ENCODE data around the gene OSBPL2.

The OSBPL2 gene

DNA sequence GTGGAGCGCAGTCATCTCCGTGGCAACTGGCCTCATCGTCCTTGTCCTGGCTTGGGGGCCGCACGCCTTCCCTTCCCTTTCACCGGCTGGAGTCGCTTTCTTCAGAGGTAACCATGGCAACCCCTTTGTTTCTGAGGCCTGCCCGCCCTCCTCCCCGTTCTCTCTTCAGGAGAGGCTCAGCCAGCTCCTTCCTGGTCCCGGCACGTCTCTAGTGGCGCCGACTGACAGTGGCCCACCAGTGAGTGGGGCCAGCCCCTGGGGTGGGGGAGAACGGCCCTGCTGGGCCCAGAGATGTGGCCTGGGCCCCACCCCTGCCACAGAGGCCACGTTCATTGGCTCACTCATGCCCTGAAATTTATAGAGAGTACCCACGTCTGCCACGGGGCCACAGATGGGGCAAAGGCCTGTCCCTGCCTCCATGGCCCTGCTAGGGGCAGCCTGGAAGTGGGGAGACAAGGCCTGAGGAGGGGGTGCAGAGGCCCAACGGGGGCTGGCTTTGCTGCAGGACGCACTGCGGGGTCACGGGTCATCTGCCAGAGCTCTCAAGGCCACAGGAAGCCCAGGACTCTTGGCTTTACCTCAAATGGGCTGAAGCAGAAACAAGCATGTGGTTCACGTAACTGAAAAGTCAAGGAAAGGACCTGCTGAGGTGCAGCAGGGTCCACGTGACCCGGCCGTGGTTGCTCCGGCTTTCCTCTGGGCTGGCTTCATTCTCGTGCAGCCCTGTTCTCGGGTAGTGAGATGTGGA is 1.4 kb upstream of the OSBPL2 start:
- no peak for DNase-seq

DNA sequence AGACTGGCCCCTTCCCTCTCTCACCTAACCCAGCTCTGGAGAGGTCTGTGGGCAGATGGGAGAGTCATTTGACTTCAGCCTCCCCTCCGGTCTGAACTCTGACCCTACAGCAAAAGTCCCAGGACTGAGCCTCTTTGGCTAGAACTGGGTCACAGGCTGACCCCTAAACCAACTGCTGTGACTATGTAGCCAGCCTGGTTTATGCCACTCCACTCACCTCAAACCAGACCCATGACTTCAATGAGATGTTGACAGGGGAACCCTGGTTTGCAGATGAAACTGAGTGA is 864 bp upstream of the OSBPL2 start:
- DNase-seq, result no peak

DNA sequence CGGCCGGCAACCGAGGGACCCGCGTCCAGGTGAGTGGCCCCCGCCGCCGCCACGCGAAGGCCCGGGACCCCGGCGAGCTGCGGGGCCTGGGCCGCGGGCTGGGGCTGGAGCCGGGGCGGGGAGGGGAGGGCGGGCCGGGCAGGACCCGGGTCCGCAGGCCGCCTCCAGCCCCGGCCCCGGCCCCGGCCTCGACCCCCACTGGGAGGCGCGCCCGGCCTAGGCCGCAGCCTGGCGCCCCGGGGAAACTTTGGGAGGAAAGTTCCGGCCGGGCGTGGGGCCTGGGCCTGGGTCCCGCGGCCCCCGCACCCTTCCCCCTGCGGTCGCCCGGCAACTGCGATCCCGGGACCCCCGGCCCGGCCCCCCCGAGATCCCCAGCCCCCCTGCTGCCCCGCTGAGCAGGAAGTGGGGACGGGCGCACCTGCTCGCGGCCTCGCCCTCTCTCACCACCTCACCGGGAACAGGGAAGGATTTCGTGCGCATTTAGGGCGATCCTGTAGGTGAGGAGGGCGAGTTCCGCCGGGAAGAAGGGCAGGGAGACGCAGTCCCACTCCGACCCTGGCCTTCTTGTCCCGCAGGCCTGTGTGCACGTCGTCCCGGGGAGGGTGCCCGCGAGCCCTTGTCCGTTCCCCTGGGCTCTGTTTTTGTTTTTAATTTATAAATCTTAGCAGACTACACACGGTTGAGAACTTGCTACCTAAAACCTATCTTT is 402 bp downstream of the OSBPL2 start:
- no peak for DNase-seq

DNA sequence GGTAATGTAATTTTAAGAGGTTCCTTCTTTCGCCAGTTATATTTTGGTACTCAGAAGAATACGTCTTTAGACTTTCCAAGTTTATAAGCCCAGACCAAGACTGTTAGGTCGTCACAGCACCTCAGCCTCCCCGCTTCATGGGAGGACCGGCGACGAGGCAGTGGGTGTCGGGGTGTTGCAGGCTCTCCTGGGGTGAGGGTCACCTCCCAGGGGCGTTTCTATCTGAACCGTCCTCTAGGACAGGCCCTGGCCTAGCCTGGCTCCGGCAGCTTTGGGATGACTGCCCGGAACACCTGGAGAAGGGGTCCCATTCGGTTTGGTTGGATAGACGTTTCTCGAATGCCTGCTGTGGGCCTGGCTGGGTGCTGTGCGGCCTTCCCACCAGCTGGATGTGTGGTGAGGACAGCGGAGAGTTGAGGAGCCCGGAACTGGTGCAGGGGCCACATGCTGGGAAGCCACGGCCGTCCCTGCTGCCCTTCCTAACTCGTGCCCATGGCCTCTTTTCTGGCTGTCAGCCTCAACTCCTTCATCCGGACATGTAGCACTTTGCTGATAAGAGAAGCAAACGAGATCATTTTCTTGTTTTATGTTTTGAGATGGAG is 1.1 kb downstream of the OSBPL2 start:
- no peak for DNase-seq

DNA sequence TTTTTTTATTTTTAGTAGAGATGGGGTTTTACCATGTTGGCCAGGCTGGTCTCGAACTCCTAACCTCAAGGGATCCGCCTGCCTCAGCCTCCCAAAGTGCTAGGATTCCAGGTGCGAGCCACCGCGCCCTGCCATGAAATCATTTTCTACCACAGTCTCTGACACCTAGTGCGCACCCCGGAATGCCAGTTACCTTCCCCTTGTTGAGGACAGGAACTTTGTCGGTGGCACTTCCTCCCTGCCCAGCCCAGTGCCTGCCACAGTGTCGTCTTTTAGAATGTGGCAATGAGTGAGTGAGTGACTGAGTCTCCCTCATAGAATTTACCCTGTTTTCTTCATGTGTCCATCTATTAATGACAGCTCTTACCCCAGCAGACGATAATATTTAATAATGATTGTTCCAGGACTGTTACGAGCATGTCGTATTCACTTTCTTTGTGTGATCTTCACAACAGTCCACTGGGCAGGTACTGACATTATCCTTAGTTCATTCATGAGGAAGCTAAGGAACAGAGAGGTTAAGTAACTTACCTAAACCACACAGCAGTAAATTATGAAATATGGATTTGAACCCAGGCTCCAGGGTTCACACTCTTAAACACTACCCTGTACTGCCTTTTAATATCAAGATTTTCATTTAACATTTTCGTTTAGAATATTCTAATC is 1.8 kb downstream of the OSBPL2 start:
- DNase-seq, result no peak

DNA sequence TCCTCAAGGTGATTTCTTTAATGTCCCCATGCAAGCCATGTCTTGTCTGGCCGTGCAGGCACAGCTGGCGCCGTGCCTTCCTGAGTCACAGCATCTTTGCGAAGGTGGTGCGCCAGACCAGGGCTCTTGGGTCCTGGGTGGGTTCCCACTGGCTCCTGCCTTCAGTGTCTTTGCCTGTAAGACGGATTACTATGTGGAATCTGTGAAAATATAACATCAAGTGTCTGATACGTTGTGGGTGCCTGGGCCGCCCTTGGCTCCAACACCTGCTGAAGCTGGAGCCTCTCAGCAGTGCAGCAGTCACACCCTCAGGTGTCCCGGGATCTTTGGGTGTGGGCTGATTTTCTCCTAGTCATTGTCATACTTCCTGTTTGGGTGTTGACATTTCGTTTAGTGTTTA is 3.2 kb downstream of the OSBPL2 start:
- no peak for DNase-seq

DNA sequence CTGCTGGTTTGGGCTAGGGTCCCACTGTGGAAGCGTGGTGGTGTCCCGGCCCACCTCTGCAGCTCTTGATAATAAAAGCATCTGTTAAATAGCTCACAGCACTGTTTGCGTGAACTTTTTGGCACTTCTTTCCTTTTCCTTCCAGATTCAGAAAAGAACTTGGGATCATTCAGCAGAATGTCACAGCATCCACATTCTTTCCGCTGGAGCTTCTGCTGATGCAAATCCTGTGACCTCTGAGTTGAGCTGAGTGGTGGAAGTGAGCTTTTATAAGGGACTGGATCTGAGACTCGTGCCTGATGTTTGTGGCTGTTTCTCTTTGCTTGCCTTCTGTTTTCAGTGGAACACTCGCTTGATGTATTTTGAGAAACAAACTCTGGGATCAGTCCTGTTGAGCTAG is 3.9 kb downstream of the OSBPL2 start:
- no peak for DNase-seq

DNA sequence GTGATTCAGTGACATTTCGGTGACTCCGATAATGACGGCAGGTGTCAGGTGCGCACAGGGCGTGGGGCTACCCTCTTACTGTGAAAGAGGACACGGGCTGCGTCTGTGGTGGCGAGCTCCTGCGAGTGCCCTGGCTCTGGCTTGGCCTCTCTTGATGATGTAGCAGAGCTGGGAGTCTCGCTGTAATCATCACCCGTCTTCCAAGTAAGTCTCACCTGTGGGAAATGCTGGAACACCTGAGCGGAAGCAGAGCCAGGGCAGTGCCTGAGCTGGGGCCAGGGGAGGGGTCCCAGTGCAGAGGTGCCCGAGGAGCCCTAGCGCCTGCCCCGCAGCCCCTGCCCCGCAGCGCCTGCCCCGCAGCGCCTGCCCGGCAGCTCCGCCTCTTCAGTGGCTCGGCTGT is 4.8 kb downstream of the OSBPL2 start:
- no peak for DNase-seq

DNA sequence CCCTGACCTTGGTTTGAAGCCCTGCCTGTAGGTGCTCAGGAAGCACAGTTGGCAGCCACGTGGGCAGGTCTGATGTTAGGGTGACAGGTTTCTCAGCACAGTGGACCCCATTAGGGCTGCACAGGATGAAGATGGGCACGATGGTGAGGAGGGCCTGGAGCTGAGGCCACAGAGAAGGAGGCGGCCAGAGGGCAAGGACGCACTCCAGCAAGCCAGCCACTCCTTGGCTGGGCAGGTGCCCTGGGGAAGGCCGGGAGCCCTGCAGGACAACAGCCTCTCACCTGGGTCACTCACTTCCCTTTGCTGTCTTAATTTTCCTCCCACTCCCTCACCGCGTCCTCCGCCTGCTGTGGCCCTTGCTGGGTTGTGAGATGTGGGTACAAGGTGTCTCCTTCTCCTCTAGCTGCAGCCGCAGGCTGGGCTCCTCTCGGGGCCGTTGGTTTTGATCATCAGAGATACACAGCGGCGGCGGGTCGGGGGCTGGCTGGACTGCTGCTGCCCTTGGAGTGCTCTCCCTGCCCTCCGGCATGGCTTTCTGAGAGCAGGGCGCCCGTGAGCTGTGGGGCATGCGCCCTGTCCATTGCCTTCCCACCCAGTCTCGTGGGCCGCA is 5.7 kb downstream of the OSBPL2 start:
- no peak for DNase-seq

DNA sequence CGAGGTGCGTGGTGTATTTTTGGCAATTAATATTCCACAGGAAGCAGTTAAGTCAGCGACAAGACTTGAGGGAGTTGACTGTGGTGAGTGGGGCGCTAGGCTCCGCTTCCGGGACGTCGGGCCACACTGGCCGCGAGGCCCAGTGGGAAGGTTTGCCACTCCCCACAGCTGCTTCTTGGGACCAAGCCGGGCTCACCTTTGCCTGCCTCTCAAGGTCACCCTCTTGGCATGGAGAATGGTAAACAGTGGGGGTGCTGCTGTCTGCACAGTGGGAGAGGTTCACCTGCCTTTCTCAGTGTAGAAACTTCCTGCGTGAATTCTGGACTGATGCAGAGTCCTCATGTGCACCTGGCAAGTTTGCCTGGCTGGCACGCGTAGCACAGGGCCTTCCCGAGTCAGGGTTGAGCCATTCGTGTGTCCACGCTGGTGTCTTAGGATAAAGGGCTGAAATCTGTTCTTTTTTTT is 6.4 kb downstream of the OSBPL2 start:
- DNase-seq, result no peak

DNA sequence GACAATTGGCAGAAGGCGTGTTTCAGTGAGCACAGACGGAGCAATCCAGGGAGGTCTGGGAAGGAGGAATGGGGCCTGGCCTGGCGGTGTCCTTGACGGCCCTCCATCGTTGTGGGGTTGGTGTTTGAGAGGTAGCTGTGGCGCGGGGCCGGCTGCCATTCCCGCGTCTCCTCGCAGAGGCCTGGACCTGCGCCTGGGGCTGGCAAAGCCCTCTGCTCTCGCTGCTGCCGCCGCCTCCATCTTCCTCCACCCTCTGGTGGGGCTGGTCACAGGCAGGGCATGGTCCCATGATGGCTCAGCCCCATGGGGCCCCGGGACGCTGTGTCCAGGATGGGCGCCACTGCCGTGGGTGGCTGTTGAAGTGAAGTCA is 7.6 kb downstream of the OSBPL2 start:
- no peak for DNase-seq

DNA sequence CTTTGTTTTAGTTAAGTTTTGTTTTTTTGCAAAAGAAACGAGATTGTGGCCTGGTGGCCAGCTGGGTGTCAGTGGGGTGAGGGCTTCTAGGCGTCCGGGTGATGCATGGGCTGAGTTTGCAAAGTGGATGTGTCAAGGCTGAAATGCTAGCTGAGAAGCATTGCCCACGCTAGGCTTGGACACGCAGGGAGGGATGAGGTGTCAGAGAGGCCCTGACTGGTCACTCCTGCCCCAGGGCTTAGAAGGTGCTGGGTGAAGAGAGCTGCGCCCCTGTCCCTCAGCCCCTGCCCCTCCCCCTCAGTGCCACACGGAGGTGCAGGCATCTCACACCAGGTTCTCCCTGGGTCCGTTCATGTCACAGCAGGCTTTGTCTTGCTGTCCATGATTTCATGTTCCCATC is 8.1 kb downstream of the OSBPL2 start:
- no peak for DNase-seq

DNA sequence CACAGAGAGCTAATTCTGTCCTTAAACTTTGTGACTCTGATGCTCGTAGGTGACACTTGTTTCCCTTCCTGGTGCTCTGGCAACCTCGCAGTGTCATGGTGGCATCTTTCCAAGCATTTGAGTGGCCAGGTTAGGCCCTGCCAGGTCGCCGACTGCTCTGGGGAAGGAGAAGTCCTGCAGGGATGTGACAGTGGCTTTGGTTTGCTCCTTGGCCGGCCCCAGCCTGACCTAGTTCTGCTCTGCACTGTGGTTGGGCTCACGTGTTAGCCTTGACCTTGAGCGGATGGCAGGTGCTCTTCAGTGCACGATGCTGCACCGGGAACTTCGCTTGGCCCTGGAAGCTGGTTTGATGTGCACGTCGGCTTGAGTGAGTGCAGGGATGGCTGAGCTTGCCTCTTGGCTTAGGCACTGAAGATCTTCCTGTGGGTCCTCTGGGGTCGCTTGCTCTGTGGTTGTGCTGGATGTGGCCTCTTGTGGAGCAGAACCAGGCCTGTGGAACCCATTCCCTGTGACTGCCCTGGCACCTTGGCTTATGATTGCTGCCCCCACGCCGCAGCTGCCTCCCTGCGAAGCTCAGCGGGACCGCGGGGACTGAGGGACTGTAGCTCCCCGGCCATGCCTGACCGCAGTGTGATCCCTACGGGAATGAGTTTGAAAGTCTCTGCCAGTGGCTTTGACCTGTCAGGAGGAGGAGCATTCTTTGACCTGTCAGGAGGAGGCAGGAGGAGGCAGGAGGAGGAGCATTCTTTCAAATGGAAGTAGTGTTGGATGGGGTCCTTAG is 8.7 kb downstream of the OSBPL2 start:
- DNase-seq, result no peak

DNA sequence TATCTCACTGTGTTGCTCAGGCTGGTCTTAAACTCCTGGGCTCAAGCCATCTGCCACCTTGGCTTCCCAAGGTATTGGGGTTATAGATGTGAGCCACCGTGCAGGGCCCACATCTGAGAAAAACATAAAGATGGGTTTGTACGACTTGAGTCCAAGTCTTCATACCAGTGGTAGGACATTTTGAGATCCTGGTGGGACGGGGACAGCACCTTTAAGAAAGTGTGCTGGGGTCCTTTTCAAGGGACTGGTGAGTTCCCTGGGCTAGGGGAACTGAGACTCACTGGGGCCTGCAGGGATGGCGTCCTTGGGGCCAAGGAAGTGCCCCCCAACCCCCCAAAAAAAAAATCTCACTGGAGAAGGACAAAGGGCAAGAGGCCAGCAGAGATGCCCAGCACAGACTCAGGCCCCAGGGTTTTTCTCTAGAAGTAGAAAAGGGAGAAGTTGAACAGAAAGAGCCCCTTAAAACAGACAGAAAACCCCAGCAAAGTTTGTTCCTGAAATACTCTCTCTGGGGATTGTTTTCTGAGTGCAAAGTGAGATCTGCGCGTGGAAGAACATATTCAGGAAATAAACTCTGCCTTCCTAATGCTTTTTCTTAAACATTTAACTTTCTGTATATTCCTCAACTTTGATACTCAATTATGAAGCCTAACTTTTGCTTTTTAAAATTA is 10.7 kb downstream of the OSBPL2 start:
- DNase-seq, result no peak

DNA sequence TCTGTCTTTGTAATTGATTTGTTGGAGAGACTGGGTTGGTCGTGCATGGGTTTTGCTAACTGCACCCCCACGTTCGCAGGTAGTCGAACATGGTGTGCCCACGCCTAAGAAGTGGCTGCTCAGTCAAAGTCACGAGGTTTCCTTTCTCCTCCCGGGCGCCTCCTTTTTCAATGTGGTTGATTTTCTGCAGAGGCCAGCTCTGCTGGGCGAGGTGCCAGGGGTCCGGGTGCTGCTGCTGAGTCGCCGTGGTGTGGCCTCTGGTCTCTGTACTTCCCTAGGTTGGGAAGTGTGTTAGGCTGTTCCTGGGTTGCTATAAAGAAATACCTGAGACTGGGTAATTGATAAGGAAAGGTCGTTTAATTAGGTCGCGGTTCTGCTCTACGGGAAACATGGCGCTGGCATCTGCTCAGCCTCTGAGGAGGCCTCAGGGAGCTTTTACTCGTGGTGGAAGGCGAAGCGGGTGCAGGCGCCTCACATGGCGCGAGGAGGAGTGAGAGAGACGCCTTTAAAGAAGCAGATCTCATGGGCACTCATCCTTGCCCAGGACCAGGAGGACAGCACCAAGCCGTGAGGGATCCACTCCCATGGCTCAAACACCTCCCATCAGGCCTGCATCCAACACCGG is 14.1 kb downstream of the OSBPL2 start:
- DNase-seq, result no peak

DNA sequence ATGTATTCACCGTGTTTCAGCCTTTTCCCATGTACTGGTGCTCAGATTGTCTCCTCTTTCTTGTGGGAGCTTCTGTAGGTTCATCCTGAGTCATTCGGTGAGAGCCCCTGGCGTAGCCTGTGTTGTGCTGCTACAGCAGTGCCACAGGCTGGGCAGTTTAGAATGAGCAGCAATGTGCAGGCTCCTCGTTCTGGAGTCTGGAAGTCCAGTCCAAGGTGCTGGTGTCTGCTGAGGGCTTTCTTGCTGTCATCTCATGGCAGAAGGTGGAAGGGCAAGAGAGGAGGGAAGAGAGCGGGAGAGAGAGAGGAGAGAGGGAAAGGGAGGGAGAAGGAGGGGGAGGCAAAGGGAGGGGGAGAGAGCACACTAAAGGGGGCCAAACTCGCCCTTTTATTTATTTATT is 15.1 kb downstream of the OSBPL2 start:
- DNase-seq, result no peak

DNA sequence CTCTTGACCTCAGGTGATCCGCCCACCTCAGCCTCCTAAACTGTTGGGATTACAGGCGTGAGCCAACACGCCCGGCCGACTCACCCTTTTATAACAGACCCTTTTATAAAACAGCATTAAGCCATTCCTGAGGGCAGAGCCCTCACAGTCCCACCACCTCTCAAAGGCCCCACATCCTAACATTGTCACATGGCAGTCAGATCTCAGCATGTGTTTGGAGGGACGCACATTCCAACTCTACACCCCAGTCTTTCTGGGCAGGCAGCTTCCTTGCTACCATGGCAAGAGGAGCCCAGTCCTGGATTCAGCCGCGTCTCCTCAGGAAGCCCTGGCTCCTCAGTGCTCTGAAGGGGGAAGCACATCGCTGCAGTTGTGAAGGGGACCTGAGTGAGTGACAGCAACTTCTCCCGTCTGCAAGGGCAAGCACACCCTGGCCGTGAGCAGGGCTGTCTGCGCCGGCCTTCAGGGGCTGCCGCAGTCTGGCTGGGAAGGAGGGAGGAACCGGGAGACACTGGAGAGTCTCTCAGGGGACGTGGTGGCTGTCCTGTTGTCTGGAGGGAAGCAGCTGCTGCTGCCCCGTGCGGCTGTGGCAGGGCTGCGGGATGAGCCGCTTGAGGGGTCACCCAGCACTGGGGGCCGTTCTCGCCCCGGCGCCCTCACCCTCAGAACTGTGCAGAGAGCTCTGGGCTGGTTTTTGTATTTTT is 15.9 kb downstream of the OSBPL2 start:
- no peak for DNase-seq

DNA sequence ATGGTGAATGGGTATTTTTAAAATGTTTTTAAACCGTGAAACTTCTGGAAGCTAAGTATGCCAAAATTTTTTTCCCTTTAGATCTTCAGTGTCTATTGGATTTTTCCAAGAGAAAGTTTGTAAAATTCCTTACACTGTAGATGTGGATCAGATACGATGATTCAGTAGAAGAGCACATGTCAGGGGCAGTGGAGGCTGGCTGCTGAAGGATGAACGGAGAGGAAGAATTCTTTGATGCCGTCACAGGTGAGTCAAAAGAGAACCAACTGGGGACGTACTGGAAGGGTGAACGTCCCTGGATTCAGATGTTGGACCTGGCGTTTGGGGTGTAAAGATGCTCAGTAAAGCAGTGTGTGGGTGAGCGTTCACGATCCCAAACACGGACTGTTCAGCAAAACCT is 17.7 kb downstream of the OSBPL2 start:
- DNase-seq, result no peak

DNA sequence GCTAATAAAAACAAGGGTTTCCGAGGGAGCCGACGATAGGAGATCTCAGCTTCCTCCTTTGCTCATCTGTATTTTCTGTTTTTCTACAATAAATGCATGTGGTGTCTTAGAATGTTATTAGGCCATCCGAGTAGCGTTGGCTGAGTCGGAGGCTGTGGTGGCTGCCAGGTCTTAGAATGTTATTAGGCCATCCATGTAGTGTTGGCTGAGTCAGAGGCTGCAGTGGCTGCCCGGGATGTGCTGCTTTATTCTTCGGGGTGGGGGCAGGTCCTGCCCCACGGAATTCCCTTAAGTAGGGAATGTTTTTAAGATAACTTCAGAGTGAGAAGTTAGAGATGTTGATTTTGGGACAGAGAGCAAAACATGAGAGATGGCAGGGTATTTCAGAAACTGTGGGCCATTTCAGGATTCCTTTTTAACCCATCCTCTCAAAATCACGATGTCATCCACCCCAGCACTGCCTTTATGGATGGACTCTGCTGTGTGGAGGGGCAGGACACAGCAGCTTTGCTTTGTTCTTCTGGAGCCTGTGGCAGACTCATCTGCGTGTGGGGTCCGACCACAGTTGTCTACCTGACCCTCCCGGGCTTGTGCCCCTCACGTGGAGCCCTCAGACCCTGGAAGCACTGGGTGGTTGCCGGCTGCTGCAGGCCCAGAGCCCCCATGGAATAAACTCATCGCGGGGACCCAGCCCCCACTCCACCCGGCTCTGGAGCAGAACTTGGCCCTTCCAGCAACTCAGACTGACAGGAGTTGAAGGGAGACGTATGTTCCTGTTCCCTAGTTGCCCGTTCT is 20.4 kb downstream of the OSBPL2 start:
- no peak for DNase-seq

DNA sequence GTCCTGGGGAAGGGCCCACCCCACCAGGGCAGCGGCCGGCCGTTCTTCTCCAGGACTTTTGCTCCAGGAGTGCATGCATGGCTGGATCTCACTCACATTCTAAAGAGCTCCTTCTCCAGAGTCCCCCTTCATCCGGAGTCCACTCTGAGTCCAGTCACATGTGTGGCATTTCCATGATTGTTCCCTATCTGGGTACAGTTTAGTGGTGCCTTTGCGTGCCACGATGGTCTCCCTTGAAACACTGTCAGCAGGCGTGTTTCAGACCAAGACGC is 20.9 kb downstream of the OSBPL2 start:
- no peak for DNase-seq

Data from activated gamma-delta T cell treated with Interleukin-2 at 50 U/mL for 16 hours (primary cell).